ENCODE measurements around the gene ABCG2.
"Not testable (repeated sequence)": the region's sequence is repeated elsewhere in the genome, so short reads cannot be mapped to it uniquely, and the experiment has no call there.

Gene ABCG2

GRCh38 chr4:88158038-88158488, 376 bp downstream of the ABCG2 start:
- in situ Hi-C loops (cut with MboI; ENCODE audit: low pct_unique_long_range_greater_than_20kb, low sequenced_read_pairs, unreplicated experiment), result no loop called here
- DNase-seq (ENCODE audit: low spot score), result peak; percentile 34
- TF ChIP-seq CTCF (IDR thresholded peaks at IDR 0.05; ENCODE audit: extremely low read depth, insufficient read depth, missing control alignments), result no peak

- in situ Hi-C loops (cut with MboI; ENCODE audit: low pct_unique_long_range_greater_than_20kb, low sequenced_read_pairs, unreplicated experiment); DNase-seq (ENCODE audit: low spot score): not testable (repeated sequence)
Observed at GRCh38 chr4:88152331-88152730, 6.1 kb downstream of the ABCG2 start.

- DNase-seq (ENCODE audit: low spot score), result no peak
- in situ Hi-C loops (cut with MboI; ENCODE audit: low pct_unique_long_range_greater_than_20kb, low sequenced_read_pairs, unreplicated experiment), result no loop called here
- no peak for TF ChIP-seq CTCF (IDR thresholded peaks at IDR 0.05; ENCODE audit: extremely low read depth, insufficient read depth, missing control alignments)
Observed at GRCh38 chr4:88148560-88148959, 9.9 kb downstream of the ABCG2 start.

GRCh38 chr4:88147799-88148217, 10.6 kb downstream of the ABCG2 start:
- in situ Hi-C loops (cut with MboI; ENCODE audit: low pct_unique_long_range_greater_than_20kb, low sequenced_read_pairs, unreplicated experiment), result no loop called here
- no peak for TF ChIP-seq CTCF (IDR thresholded peaks at IDR 0.05; ENCODE audit: extremely low read depth, insufficient read depth, missing control alignments)
- DNase-seq (ENCODE audit: low spot score), result no peak

GRCh38 chr4:88146891-88147290, 11.5 kb downstream of the ABCG2 start:
- no peak for TF ChIP-seq CTCF (IDR thresholded peaks at IDR 0.05; ENCODE audit: extremely low read depth, insufficient read depth, missing control alignments)
- in situ Hi-C loops (cut with MboI; ENCODE audit: low pct_unique_long_range_greater_than_20kb, low sequenced_read_pairs, unreplicated experiment), result no loop called here
- no peak for DNase-seq (ENCODE audit: low spot score)

GRCh38 chr4:88144866-88145300, 13.6 kb downstream of the ABCG2 start:
- in situ Hi-C loops (cut with MboI; ENCODE audit: low pct_unique_long_range_greater_than_20kb, low sequenced_read_pairs, unreplicated experiment), result no loop called here
- no peak for DNase-seq (ENCODE audit: low spot score)
- no peak for TF ChIP-seq CTCF (IDR thresholded peaks at IDR 0.05; ENCODE audit: extremely low read depth, insufficient read depth, missing control alignments)

GRCh38 chr4:88144048-88144447, 14.4 kb downstream of the ABCG2 start:
- TF ChIP-seq CTCF (IDR thresholded peaks at IDR 0.05; ENCODE audit: extremely low read depth, insufficient read depth, missing control alignments), result no peak
- in situ Hi-C loops (cut with MboI; ENCODE audit: low pct_unique_long_range_greater_than_20kb, low sequenced_read_pairs, unreplicated experiment), result no loop called here
- DNase-seq (ENCODE audit: low spot score), result no peak

Data from GM13977 (cell line).